HepG2 (cell line): ENCODE data around the gene CADM1. TPM values are rescaled to one million over a fixed set of nuclear protein-coding genes. Genes with fewer than 3 reads are reported as not detected.

ENCODE experiments used
- ZBTB10 ChIP-seq: sonication (generic); formaldehyde crosslinking; IDR thresholded peaks from 2 replicates; pipeline ENCODE4 v1.4.0; 2020; ENCODE audit warnings: missing genetic modification reagents, borderline replicate concordance
- ZNF275 ChIP-seq: sonication (generic); formaldehyde crosslinking; IDR thresholded peaks from 2 replicates; pipeline ENCODE4 v1.8.0; 2022; ENCODE audit warnings: missing genetic modification reagents, mild to moderate bottlenecking, inconsistent platforms, borderline replicate concordance
- ZNF646 ChIP-seq: sonication (generic); formaldehyde crosslinking; IDR thresholded peaks from 2 replicates; pipeline ENCODE4 v1.9.0; 2021; ENCODE audit warnings: mild to moderate bottlenecking, missing genetic modification reagents
- ZSCAN22 ChIP-seq: sonication (generic); formaldehyde crosslinking; IDR thresholded peaks from 2 replicates; pipeline ENCODE4 v1.4.0; 2020; ENCODE audit warnings: mild to moderate bottlenecking, missing genetic modification reagents
- polyA plus RNA-seq, 8 experiments: library from polyadenylated mRNA; depleted of rRNA in 3 of 8; stranded (reverse) in 7 of 8; unstranded in 1 of 8; fragments of >200 nt; fragmentation: Illumina TruSeq in 4 of 8; extraction: Trizol in 4 of 8; gene quantifications; 2 replicates each; pipeline versions ENCODE4 v1.2.1 to v1.2.3, GENCODE V29; 2011 to 2016; ENCODE audit warnings: low read depth in 4 of 8, missing spikeins in 1 of 8, mixed read lengths in 1 of 8; ENCODE audit not compliant: insufficient read depth in 1 of 8
- total RNA-seq, 5 experiments: library from RNA; depleted of rRNA; stranded (reverse); fragments of >200 nt; fragmentation: Illumina TruSeq; extraction: Trizol; gene quantifications; 2 replicates each; pipeline ENCODE4 v1.2.3, GENCODE V29; 2016; ENCODE audit warnings: low read depth in 1 of 5

The CADM1 gene
- total and polyA plus RNA-seq, 2 of the 13 experiments (the other 11 are each of a cell fraction or from before 2014, with no cell fraction given): 71.3 to 122 TPM

GRCh38 chr11:115385226-115385625, 119.0 kb downstream of the CADM1 start (continued):
- TF ChIP-seq ZNF646 (CRISPR knock-in tag) (no peak), ZBTB10 (no peak), ZNF275 (CRISPR knock-in tag) (no peak), ZSCAN22 (no peak)
